Neutrophil (primary cell): Measurements from ENCODE around the gene RPTOR.

Source experiments
- H3K27ac ChIP-seq: fragments of 200-600 bp; sonication (generic); 2 replicates; pipeline ENCODE4 v1.5.1; 2016; ENCODE audit warnings: mild to moderate bottlenecking, moderate library complexity
- H3K27me3 ChIP-seq: fragments of 200-600 bp; sonication (generic); 2 replicates; pipeline ENCODE4 v1.6.0; 2016; ENCODE audit warnings: mild to moderate bottlenecking
- H3K36me3 ChIP-seq: fragments of 200-600 bp; sonication (generic); 2 replicates; pipeline ENCODE4 v1.5.1; 2017
- H3K4me1 ChIP-seq, 2 experiments: fragments of 200-600 bp in 1 of 2; sonication (generic) in 1 of 2; 1 replicate in 1 of 2; 2 replicates in 1 of 2; pipeline versions ENCODE4 v1.5.1 to v1.6.1; 2013 to 2016; ENCODE audit warnings: low read depth in 1 of 2, low read length in 1 of 2, mild to moderate bottlenecking in 1 of 2, moderate library complexity in 1 of 2; ENCODE audit not compliant: control insufficient read depth in 1 of 2, insufficient read depth in 1 of 2
- H3K4me3 ChIP-seq, 2 experiments: fragments of 200-600 bp in 1 of 2; sonication (generic) in 1 of 2; 1 replicate in 1 of 2; 2 replicates in 1 of 2; pipeline ENCODE4 v1.5.1; 2013 to 2016; ENCODE audit warnings: low read depth in 1 of 2, low read length in 1 of 2, mild to moderate bottlenecking in 1 of 2, moderate library complexity in 1 of 2
- H3K9me3 ChIP-seq: fragments of 200-600 bp; sonication (generic); 2 replicates; pipeline ENCODE4 v1.5.1; 2016
- TF ChIP-seq, protein P1 (sequence below): fragments of 200-600 bp; sonication (generic); IDR thresholded peaks from 2 replicates; pipeline ENCODE4 v1.5.1; 2016; ENCODE audit warnings: antibody characterized with exemption

The RPTOR gene

DNA sequence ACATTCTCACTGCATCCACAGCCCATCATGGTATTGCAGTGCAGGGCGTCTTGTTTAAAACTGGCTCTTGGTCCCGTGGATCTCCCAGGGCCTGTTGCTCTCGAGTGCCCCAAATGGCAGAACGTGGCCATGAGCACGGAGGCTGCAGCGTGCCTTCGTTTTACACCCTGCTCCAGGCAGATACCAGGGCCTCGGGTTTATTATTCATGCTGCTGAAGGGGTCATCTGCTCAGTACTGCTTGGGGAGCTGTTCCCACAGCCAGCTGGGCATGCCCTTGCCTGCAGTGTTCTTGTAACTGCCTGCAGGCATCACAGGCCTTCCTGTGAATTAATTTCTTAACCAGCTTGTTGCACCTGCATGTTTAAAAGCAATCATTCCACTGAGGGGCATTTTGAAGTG is 317.3 kb downstream of the RPTOR start:
- Histone ChIP-seq H3K9me3 (no peaks in the 10 kb centered on the region), H3K27me3 (no peaks in the 10 kb centered on the region), H3K27ac (no peak overlapping the region), H3K4me1 (peaks cover 11 to 14% of the 10 kb centered on the region in 2 experiments), H3K36me3 (no peaks in the 10 kb centered on the region), H3K4me3 (no peak overlapping the region)
- TF ChIP-seq, protein P1, sequence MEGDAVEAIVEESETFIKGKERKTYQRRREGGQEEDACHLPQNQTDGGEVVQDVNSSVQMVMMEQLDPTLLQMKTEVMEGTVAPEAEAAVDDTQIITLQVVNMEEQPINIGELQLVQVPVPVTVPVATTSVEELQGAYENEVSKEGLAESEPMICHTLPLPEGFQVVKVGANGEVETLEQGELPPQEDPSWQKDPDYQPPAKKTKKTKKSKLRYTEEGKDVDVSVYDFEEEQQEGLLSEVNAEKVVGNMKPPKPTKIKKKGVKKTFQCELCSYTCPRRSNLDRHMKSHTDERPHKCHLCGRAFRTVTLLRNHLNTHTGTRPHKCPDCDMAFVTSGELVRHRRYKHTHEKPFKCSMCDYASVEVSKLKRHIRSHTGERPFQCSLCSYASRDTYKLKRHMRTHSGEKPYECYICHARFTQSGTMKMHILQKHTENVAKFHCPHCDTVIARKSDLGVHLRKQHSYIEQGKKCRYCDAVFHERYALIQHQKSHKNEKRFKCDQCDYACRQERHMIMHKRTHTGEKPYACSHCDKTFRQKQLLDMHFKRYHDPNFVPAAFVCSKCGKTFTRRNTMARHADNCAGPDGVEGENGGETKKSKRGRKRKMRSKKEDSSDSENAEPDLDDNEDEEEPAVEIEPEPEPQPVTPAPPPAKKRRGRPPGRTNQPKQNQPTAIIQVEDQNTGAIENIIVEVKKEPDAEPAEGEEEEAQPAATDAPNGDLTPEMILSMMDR: no peak

DNA sequence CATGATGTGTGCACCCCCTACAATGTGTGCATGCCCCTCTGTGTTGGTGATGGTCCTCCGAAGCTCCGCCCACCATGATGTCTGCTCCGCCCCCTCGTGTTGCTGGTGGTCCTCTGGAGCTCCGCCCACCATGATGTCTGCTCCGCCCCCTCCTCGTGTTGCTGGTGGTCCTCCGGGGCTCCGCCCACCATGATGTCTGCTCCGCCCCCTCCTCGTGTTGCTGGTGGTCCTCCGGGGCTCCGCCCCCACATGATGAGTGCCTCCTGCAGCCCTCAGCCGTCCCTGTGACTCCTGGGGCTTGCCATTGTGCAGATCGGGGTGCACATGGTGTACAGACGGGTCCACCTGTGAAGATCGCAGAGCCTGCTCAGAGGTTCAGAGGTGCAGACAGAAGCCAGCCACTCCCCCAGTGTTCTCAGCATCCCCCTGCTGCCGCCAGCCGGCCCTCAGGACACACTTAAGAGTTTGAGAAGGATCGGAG is 317.9 kb downstream of the RPTOR start:
- Histone ChIP-seq H3K4me1 (peaks cover 8 to 12% of the 10 kb centered on the region in 2 experiments), H3K4me3 (no peak overlapping the region), H3K9me3 (no peaks in the 10 kb centered on the region), H3K36me3 (no peaks in the 10 kb centered on the region), H3K27me3 (no peaks in the 10 kb centered on the region), H3K27ac (no peak overlapping the region)
- TF ChIP-seq, protein P1: no peak

DNA sequence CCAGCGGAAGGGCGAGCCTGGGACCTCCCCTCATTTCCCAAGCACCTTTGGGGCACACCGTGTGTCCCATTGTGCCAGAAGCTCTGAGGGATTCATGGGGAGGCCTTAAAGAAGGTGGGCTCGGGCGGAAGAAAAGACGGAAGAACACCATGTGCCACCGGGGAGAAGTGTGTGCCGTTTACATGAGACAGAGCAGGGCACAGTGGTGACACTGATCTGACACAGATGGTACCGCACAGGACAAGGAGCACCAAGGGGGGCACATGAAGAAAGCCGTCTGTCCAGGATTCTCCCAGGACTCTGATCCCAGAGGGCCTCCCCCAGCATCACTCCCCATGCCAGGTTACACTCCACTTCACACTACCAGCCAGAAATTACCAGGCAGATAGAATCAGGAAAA is 318.3 kb downstream of the RPTOR start:
- H3K4me1 ChIP-seq: peaks cover 8 to 12% of the 10 kb centered on the region in 2 experiments
- H3K36me3 ChIP-seq: no peaks in the 10 kb centered on the region
- H3K27me3 ChIP-seq: no peaks in the 10 kb centered on the region
- no peaks in the 10 kb centered on the region for H3K9me3 ChIP-seq
- no peak overlapping the region for H3K4me3 ChIP-seq
- H3K27ac ChIP-seq: no peak overlapping the region
- TF ChIP-seq, protein P1: no peak

DNA sequence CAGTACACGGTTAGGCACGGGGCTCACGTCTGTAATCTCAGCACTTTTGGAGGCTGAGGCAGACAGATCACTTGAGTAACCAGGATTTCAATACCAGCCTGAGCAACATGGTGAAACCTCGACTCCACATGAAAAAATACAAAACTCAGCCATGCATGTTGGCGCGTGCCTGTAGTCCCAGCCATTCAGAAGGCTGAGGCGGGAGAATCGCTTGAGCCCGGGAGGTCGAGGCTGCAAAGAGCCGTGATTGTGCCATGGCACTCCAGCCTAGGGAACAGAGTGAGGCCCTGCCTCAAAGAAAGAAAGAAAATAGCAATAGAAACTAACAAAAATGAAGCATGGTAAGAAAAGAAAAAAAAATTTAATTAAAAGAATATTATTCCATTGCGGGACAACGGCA is 319.0 kb downstream of the RPTOR start:
- H3K4me1 ChIP-seq: peaks cover 8 to 12% of the 10 kb centered on the region in 2 experiments
- TF ChIP-seq, protein P1: no peak
- H3K27me3 ChIP-seq: no peaks in the 10 kb centered on the region
- no peaks in the 10 kb centered on the region for H3K9me3 ChIP-seq
- no peak overlapping the region for H3K4me3 ChIP-seq
- no peaks in the 10 kb centered on the region for H3K36me3 ChIP-seq
- H3K27ac ChIP-seq: no peak overlapping the region

DNA sequence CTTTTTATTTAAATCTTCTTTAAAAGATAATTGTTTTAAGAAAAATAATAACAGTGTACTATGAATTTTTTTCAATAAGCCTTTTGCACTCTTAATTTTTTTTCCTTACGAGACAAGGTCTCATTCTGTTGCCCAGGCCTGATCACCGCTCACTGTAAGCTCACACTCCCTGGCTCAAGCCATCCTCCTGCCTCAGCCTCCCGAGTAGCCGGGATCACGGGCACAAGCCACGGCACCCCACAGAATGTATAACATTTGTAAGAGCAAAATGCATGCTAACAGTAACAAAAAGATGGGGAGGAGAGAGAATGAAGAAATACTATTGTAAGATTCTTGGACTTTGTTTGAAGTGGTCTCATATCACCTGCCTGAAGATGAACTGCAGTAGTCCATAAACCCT is 320.1 kb downstream of the RPTOR start:
- no peaks in the 10 kb centered on the region for H3K27me3 ChIP-seq
- no peak overlapping the region for H3K4me3 ChIP-seq
- no peaks in the 10 kb centered on the region for H3K36me3 ChIP-seq
- no peak overlapping the region for H3K27ac ChIP-seq
- TF ChIP-seq, protein P1: no peak
- peaks cover 13 to 16% of the 10 kb centered on the region in 2 experiments for H3K4me1 ChIP-seq
- no peaks in the 10 kb centered on the region for H3K9me3 ChIP-seq
